HG03342 (cell line): ENCODE measurements around the gene P4HA2.

Source experiments
- ATAC-seq: cut with Tn5 transposase; IDR thresholded peaks from one replicate; pipeline ENCODE4 v1.9.1; 2021; ENCODE audit warnings: mild to moderate bottlenecking, moderate library complexity; ENCODE audit not compliant: unreplicated experiment

P4HA2 gene

GRCh38 chr5:132264546-132265335 lies 37.1 kb upstream of the P4HA2 start:
- no peak for ATAC-seq

GRCh38 chr5:132263548-132264261 lies 36.1 kb upstream of the P4HA2 start:
- ATAC-seq = no peak

- ATAC-seq = no peak
Measured at GRCh38 chr5:132262882-132263547, 35.4 kb upstream of the P4HA2 start.

- ATAC-seq = no peak
Measured at GRCh38 chr5:132261881-132262845, 34.5 kb upstream of the P4HA2 start.

- peak; percentile 58 for ATAC-seq
Measured at GRCh38 chr5:132260714-132261551, 33.3 kb upstream of the P4HA2 start.

GRCh38 chr5:132260051-132260450 lies 32.4 kb upstream of the P4HA2 start:
- ATAC-seq = no peak

GRCh38 chr5:132259069-132259851 lies 31.6 kb upstream of the P4HA2 start:
- no peak for ATAC-seq

- no peak for ATAC-seq
Measured at GRCh38 chr5:132258102-132259068, 30.7 kb upstream of the P4HA2 start.

- ATAC-seq = no peak
Measured at GRCh38 chr5:132257131-132258101, 29.8 kb upstream of the P4HA2 start, which contains the start of gene PDLIM4. TSS of gene PDLIM4 (plus strand) at chr5:132257696. CDS start at chr5:132257735, 39 bp downstream.

- no peak for ATAC-seq
Measured at GRCh38 chr5:132256783-132257130, 29.1 kb upstream of the P4HA2 start.

GRCh38 chr5:132256086-132256782 lies 28.6 kb upstream of the P4HA2 start:
- no peak for ATAC-seq

GRCh38 chr5:132254321-132254977 lies 26.8 kb upstream of the P4HA2 start:
- ATAC-seq = no peak

GRCh38 chr5:132253452-132254320 lies 26.0 kb upstream of the P4HA2 start:
- ATAC-seq = no peak

- ATAC-seq = no peak
Measured at GRCh38 chr5:132253008-132253441, 25.4 kb upstream of the P4HA2 start.
